ENCODE measurements around the gene KHDRBS2. TPM values are rescaled to one million over a fixed set of nuclear protein-coding genes. Genes with fewer than 3 reads are reported as not detected.

KHDRBS2 gene
- total and polyA plus RNA-seq, 2 donors (not counting 1 experiment from before 2014, with no cell fraction given): 8.9 to 9.4 TPM

DNA sequence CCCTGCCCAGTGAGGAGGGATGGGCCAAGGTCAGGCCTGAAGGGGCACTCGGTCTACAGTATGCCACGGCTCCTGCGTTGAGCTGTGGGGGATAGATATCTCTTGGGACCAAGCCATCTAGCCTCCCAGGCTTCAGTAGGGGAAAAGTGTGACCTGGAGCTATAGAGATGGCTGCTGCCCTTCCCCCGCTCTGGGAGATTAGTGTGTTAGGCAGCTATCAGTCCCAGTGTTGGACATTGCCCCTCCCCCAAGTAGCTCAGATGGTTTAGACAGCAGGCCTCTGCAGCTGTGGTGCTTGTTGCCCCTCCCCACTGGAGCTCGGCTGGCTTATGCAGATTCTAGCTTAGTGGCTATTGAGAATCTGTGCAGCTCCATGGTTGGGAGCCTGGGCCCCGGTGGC lies 56.8 kb downstream of the KHDRBS2 start:
- Histone ChIP-seq H3K9me3 (ENCODE audit: control extremely low read depth in 1 of 3, control insufficient read depth in 2 of 3, insufficient read depth in 1 of 3, low read length in 2 of 3) (peaks cover 5 to 10% (median 8%) of the 10 kb centered on the region in 3 donors), H4K20me1 (ENCODE audit: control insufficient read depth, insufficient read depth, low read length, poor library complexity, severe bottlenecking) (peaks cover 5% of the 10 kb centered on the region), H3K4me1 (ENCODE audit: control insufficient read depth in 2 of 2, insufficient read depth in 2 of 2, low read length in 2 of 2) (no peaks in the 10 kb centered on the region), H2AFZ (ENCODE audit: insufficient read depth, low read depth, low read length, poor library complexity, severe bottlenecking) (no peak overlapping the region), H3K27ac (ENCODE audit: low read length in 2 of 2) (no peak overlapping the region), H3K36me3 (replicated peaks in 1 of 2; ENCODE audit: control extremely low read depth in 1 of 2, control insufficient read depth in 1 of 2, extremely low read depth in 1 of 2, insufficient read depth in 2 of 2, low read length in 1 of 2) (no peaks in the 10 kb centered on the region), H3K4me2 (replicated peaks; ENCODE audit: low read depth, low read length, poor library complexity, severe bottlenecking) (no peak overlapping the region), H3K27me3 (replicated peaks in 1 of 4; ENCODE audit: control extremely low read depth in 1 of 4, control insufficient read depth in 3 of 4, insufficient read depth in 4 of 4, low read length in 3 of 4) (no peaks in the 10 kb centered on the region), H3K79me2 (ENCODE audit: control insufficient read depth, insufficient read depth, low read length) (peaks cover 19% of the 10 kb centered on the region), H3K9ac (ENCODE audit: low read length) (no peak overlapping the region), H3K4me3 (ENCODE audit: control extremely low read depth in 1 of 5, extremely low read depth in 1 of 5, insufficient read depth in 1 of 5, low read depth in 2 of 5, low read length in 4 of 5) (no peak overlapping the region)
- Mint-ChIP-seq H3K9me3 (ENCODE audit: insufficient read depth) (peaks cover 8% of the 10 kb centered on the region), H3K27ac (no peak overlapping the region), H3K27me3 (no peaks in the 10 kb centered on the region), H3K4me3 (no peak overlapping the region), H3K4me1 (no peaks in the 10 kb centered on the region)
- ChIA-PET CTCF (no interaction called here), POLR2A (no interaction called here)
- intact Hi-C loops (cut with micrococcal nuclease): no loop called here
- ATAC-seq (ENCODE audit: low read depth): no peak
- TF ChIP-seq, protein P1, sequence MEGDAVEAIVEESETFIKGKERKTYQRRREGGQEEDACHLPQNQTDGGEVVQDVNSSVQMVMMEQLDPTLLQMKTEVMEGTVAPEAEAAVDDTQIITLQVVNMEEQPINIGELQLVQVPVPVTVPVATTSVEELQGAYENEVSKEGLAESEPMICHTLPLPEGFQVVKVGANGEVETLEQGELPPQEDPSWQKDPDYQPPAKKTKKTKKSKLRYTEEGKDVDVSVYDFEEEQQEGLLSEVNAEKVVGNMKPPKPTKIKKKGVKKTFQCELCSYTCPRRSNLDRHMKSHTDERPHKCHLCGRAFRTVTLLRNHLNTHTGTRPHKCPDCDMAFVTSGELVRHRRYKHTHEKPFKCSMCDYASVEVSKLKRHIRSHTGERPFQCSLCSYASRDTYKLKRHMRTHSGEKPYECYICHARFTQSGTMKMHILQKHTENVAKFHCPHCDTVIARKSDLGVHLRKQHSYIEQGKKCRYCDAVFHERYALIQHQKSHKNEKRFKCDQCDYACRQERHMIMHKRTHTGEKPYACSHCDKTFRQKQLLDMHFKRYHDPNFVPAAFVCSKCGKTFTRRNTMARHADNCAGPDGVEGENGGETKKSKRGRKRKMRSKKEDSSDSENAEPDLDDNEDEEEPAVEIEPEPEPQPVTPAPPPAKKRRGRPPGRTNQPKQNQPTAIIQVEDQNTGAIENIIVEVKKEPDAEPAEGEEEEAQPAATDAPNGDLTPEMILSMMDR (IDR thresholded peaks at IDR 0.05): no peak
- TF ChIP-seq EZH2 (IDR thresholded peaks at IDR 0.05; ENCODE audit: borderline replicate concordance, insufficient read depth, low read depth, low read length, poor library complexity, severe bottlenecking): no peak
- DNase-seq: no peak
- WGBS (ENCODE audit: insufficient coverage): 97% methylated on average over 5 of the region's 6 CpGs

DNA sequence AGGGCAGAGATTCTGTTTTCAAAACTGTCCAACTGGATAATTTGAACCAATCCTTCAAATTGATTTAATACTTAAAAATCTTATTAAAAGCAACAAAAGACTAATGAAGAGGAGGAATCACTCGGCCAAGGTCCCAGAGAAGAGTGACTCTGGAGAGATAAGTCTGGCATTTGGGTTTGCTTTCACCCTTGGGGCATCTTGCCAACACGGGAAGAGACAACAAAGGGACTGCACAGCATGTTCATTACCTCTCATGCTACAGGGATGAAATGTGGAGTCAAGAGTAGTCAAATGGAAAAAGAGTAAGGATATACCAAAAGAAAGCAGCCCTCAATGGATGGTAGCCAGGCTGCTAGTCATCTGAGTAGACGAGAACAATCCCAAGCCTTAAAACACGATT lies 68.2 kb downstream of the KHDRBS2 start:
- Mint-ChIP-seq H3K9me3 (ENCODE audit: insufficient read depth) (peaks cover 12% of the 10 kb centered on the region), H3K4me1 (peaks cover 8% of the 10 kb centered on the region), H3K4me3 (no peak overlapping the region), H3K27ac (no peak overlapping the region), H3K27me3 (no peaks in the 10 kb centered on the region)
- Histone ChIP-seq H3K4me3 (ENCODE audit: control extremely low read depth in 1 of 5, extremely low read depth in 1 of 5, insufficient read depth in 1 of 5, low read depth in 2 of 5, low read length in 4 of 5) (no peak overlapping the region), H2AFZ (ENCODE audit: insufficient read depth, low read depth, low read length, poor library complexity, severe bottlenecking) (no peak overlapping the region), H4K20me1 (ENCODE audit: control insufficient read depth, insufficient read depth, low read length, poor library complexity, severe bottlenecking) (peaks cover 30% of the 10 kb centered on the region), H3K4me2 (replicated peaks; ENCODE audit: low read depth, low read length, poor library complexity, severe bottlenecking) (no peak overlapping the region), H3K4me1 (ENCODE audit: control insufficient read depth in 2 of 2, insufficient read depth in 2 of 2, low read length in 2 of 2) (no peaks in the 10 kb centered on the region), H3K36me3 (replicated peaks in 1 of 2; ENCODE audit: control extremely low read depth in 1 of 2, control insufficient read depth in 1 of 2, extremely low read depth in 1 of 2, insufficient read depth in 2 of 2, low read length in 1 of 2) (peaks cover 0 to 2% of the 10 kb centered on the region in 2 experiments), H3K9ac (ENCODE audit: low read length) (no peak overlapping the region), H3K27me3 (replicated peaks in 1 of 4; ENCODE audit: control extremely low read depth in 1 of 4, control insufficient read depth in 3 of 4, insufficient read depth in 4 of 4, low read length in 3 of 4) (no peaks in the 10 kb centered on the region), H3K79me2 (ENCODE audit: control insufficient read depth, insufficient read depth, low read length) (peaks cover 22% of the 10 kb centered on the region), H3K27ac (ENCODE audit: low read length in 2 of 2) (no peak overlapping the region), H3K9me3 (ENCODE audit: control extremely low read depth in 1 of 3, control insufficient read depth in 2 of 3, insufficient read depth in 1 of 3, low read length in 2 of 3) (peaks cover 4 to 9% (median 6%) of the 10 kb centered on the region in 3 donors)
- TF ChIP-seq EZH2 (IDR thresholded peaks at IDR 0.05; ENCODE audit: borderline replicate concordance, insufficient read depth, low read depth, low read length, poor library complexity, severe bottlenecking): no peak
- TF ChIP-seq, protein P1 (IDR thresholded peaks at IDR 0.05): no peak
- DNase-seq (no peak), ATAC-seq (ENCODE audit: low read depth) (no peak)
- POLR2A ChIA-PET: no interaction called here
- CTCF ChIA-PET: no interaction called here
- 100% methylated on average over 1 of the region's 4 CpGs for WGBS (ENCODE audit: insufficient coverage)
- intact Hi-C loops (cut with micrococcal nuclease): no loop called here
